H1 (cell line): ENCODE data around the gene LRRC4C. TPM values are rescaled to one million over a fixed set of nuclear protein-coding genes. Genes with fewer than 3 reads are reported as not detected.

Source experiments
- CBX8 ChIP-seq: fragments of 300-800, 300-1000 bp; sonication (generic); IDR thresholded peaks from 2 replicates; pipeline ENCODE4 v1.7.1; 2016; ENCODE audit warnings: low read depth, low read length, borderline replicate concordance
- CEBPB ChIP-seq: IDR thresholded peaks from 2 replicates; pipeline ENCODE4 v1.6.1; 2012; ENCODE audit warnings: low read depth, low read length
- HDAC2 ChIP-seq, 2 experiments: fragments of 300-600 bp in 1 of 2; sonication (generic) in 1 of 2; IDR thresholded peaks; 2 replicates each; pipeline ENCODE4 v1.6.1; 2011 to 2012; ENCODE audit warnings: low read depth in 2 of 2, low read length in 2 of 2, mild to moderate bottlenecking in 2 of 2, moderate library complexity in 2 of 2, borderline replicate concordance in 1 of 2, inconsistent platforms in 1 of 2
- HDAC6 ChIP-seq: IDR thresholded peaks from one replicate; pipeline ENCODE4 v1.7.1; 2012; ENCODE audit warnings: low read depth, mild to moderate bottlenecking, inconsistent platforms, low read length, moderate library complexity
- SAP30 ChIP-seq: fragments of 300-600 bp; sonication (generic); IDR thresholded peaks from 2 replicates; pipeline ENCODE4 v1.7.1; 2012; ENCODE audit warnings: low read length, moderate library complexity, mild to moderate bottlenecking, inconsistent platforms; ENCODE audit not compliant: insufficient read depth, insufficient replicate concordance
- polyA plus RNA-seq, 7 experiments: library from polyadenylated mRNA; depleted of rRNA in 3 of 7; stranded (reverse) in 5 of 7; unstranded in 2 of 7; fragments of >200 nt in 5 of 7; fragments of 200-250 nt in 2 of 7; gene quantifications; 1 replicate in 5 of 7; 2 replicates in 1 of 7; 4 replicates in 1 of 7; pipeline versions ENCODE4 v1.2.1 to v1.2.3, GENCODE V29; 2011 to 2013; ENCODE audit warnings: missing spikeins in 2 of 7, mixed read lengths in 2 of 7
- total RNA-seq: library from RNA; stranded (reverse); fragmentation: NEBNext Ultra II Directional; extraction: Animal tissue kit (Norgen Biotek cat#: 25700); gene quantifications from 2 replicates; pipeline ENCODE4 v1.2.1, GENCODE V29; 2021
- TF ChIP-seq, protein P1 (sequence below): IDR thresholded peaks from 2 replicates; pipeline ENCODE4 v1.6.1; 2012; ENCODE audit warnings: low read length, inconsistent platforms

LRRC4C gene
- total and polyA plus RNA-seq, 2 of the 8 experiments (the other 6 are each of a cell fraction or from before 2014, with no cell fraction given), result 0.23 to 2.2 TPM

DNA sequence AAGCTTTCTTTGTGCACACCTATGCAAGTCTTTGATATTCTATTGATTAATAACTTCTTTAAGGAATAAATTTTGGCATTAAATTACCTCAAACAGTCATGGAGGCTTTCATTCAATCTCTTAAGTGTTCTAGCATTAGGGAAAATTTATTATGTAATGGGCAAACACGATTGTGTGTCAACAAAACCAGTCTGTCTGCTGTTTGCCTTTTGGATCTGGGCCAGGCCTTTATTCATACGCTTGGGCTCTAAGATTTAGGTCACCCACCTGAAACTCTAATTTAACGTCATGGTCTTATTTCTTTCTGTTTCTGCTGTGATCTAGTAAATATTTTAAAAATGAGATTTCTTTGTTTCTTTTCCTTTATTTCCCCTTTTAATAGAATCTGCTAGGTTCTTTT, 1270.6 kb downstream of the LRRC4C start (continued):
- TF ChIP-seq, protein P1, sequence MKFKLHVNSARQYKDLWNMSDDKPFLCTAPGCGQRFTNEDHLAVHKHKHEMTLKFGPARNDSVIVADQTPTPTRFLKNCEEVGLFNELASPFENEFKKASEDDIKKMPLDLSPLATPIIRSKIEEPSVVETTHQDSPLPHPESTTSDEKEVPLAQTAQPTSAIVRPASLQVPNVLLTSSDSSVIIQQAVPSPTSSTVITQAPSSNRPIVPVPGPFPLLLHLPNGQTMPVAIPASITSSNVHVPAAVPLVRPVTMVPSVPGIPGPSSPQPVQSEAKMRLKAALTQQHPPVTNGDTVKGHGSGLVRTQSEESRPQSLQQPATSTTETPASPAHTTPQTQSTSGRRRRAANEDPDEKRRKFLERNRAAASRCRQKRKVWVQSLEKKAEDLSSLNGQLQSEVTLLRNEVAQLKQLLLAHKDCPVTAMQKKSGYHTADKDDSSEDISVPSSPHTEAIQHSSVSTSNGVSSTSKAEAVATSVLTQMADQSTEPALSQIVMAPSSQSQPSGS, result no peak
- TF ChIP-seq HDAC6, result no peak
- no peak for TF ChIP-seq SAP30
- no peak for TF ChIP-seq CEBPB
- TF ChIP-seq HDAC2 (IDR thresholded peaks at IDR 0.05; ENCODE audit: borderline replicate concordance in 1 of 2, low read depth in 2 of 2, low read length in 2 of 2), result no peak
- no peak for TF ChIP-seq CBX8
- TF ChIP-seq, all 59 proteins: peak for 0
